ENCODE results near the gene ZBTB38. TPM values are rescaled to one million over a fixed set of nuclear protein-coding genes. Genes with fewer than 3 reads are reported as not detected.
A peak's percentile ranks its signal among the peaks of the same experiment; 100 is the strongest.

The ZBTB38 gene
- total RNA-seq, 1 donor from 2014 or later = 53.9 TPM

GRCh38 chr3:141336672-141337522, 31.4 kb upstream of the ZBTB38 start:
- peak; percentile 30 to 85 for DNase-seq (ENCODE audit: low read depth in 2 of 2)

GRCh38 chr3:141337523-141337854, 30.8 kb upstream of the ZBTB38 start:
- no peak for DNase-seq (ENCODE audit: low read depth in 2 of 2)

- no peak for DNase-seq (ENCODE audit: low read depth in 2 of 2)
Observed at GRCh38 chr3:141337991-141338390, 30.3 kb upstream of the ZBTB38 start.

- no peak for DNase-seq (ENCODE audit: low read depth in 2 of 2)
Observed at GRCh38 chr3:141338881-141339280, 29.4 kb upstream of the ZBTB38 start.

- no peak for DNase-seq (ENCODE audit: low read depth in 2 of 2)
Observed at GRCh38 chr3:141341536-141341935, 26.8 kb upstream of the ZBTB38 start.

GRCh38 chr3:141342386-141342785, 25.9 kb upstream of the ZBTB38 start:
- DNase-seq (ENCODE audit: low read depth in 2 of 2) = no peak

- no peak for DNase-seq (ENCODE audit: low read depth in 2 of 2)
Observed at GRCh38 chr3:141343077-141343476, 25.2 kb upstream of the ZBTB38 start.

- no peak for DNase-seq (ENCODE audit: low read depth in 2 of 2)
Observed at GRCh38 chr3:141343865-141344271, 24.4 kb upstream of the ZBTB38 start.

- DNase-seq (ENCODE audit: low read depth in 2 of 2) = no peak
Observed at GRCh38 chr3:141345528-141345927, 22.8 kb upstream of the ZBTB38 start.

- DNase-seq (ENCODE audit: low read depth in 2 of 2) = no peak
Observed at GRCh38 chr3:141346007-141346406, 22.3 kb upstream of the ZBTB38 start.

GRCh38 chr3:141346418-141346817, 21.9 kb upstream of the ZBTB38 start:
- peak in 1 of 2 donors; percentile 45 for DNase-seq (ENCODE audit: low read depth in 2 of 2)

GRCh38 chr3:141346839-141347238, 21.5 kb upstream of the ZBTB38 start:
- no peak for DNase-seq (ENCODE audit: low read depth in 2 of 2)

GRCh38 chr3:141348837-141349236, 19.5 kb upstream of the ZBTB38 start:
- DNase-seq (ENCODE audit: low read depth in 2 of 2) = no peak

GRCh38 chr3:141349711-141350110, 18.6 kb upstream of the ZBTB38 start:
- no peak for DNase-seq (ENCODE audit: low read depth in 2 of 2)

GRCh38 chr3:141350666-141351065, 17.6 kb upstream of the ZBTB38 start:
- no peak for DNase-seq (ENCODE audit: low read depth in 2 of 2)

- DNase-seq (ENCODE audit: low read depth in 2 of 2) = no peak
Observed at GRCh38 chr3:141352262-141352984, 15.9 kb upstream of the ZBTB38 start.

- no peak for DNase-seq (ENCODE audit: low read depth in 2 of 2)
Observed at GRCh38 chr3:141353652-141354495, 14.4 kb upstream of the ZBTB38 start.

- DNase-seq (ENCODE audit: low read depth in 2 of 2) = no peak
Observed at GRCh38 chr3:141354517-141354916, 13.8 kb upstream of the ZBTB38 start.

- no peak for DNase-seq (ENCODE audit: low read depth in 2 of 2)
Observed at GRCh38 chr3:141355242-141355641, 13.1 kb upstream of the ZBTB38 start.

GRCh38 chr3:141356046-141356445, 12.3 kb upstream of the ZBTB38 start:
- DNase-seq (ENCODE audit: low read depth in 2 of 2) = peak in 1 of 2 donors; percentile 42

GRCh38 chr3:141360888-141361598, 7.3 kb upstream of the ZBTB38 start:
- peak; percentile 79 to 91 for DNase-seq (ENCODE audit: low read depth in 2 of 2)

Measured in dermis microvascular lymphatic vessel endothelial cell (primary cell).